Measurements from ENCODE around the gene MISP. TPM values are rescaled to one million over a fixed set of nuclear protein-coding genes. Genes with fewer than 3 reads are reported as not detected.

MISP gene
- total and polyA plus RNA-seq, 10 of the 15 experiments (the other 5 are each of a cell fraction or from before 2014, with no cell fraction given): not detected

DNA sequence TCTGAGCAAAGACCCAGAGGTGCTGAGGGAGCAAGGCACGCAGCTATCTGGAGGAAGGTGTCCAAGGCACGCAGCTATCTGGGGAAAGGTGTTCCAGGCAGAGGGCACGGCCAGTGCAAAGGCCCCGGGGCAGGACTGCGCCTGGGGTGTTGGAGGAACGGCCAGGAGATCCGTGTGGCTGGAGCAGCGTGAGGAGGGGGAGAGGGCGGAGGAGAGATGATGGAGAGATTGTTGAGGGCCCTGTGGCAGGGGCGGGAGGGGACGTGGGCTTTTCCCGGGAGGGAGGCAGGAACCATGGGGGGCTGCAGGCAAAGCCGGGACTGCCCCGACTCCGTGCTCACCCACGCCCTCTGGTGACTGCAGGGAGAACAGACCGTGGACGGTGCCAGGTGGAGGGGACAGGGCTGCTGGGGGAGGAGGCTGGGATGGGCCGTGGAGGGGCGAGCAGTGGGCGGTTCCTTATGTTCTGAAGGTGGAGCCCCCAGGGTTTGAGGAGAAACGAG, 13.3 kb upstream of the MISP start:
- Histone ChIP-seq H4K20me1 (ENCODE audit: control insufficient read depth, insufficient read depth) (no peaks in the 10 kb centered on the region), H3K4me1 (ENCODE audit: control insufficient read depth, insufficient read depth, low read length) (peaks cover 5% of the 10 kb centered on the region), H3K36me3 (ENCODE audit: control insufficient read depth in 2 of 2, insufficient read depth in 2 of 2, low read length in 1 of 2) (no peaks in the 10 kb centered on the region), H3K79me2 (ENCODE audit: control insufficient read depth, insufficient read depth, low read length) (no peaks in the 10 kb centered on the region), H3K27ac (ENCODE audit: control insufficient read depth, insufficient read depth) (no peak overlapping the region), H3K27me3 (replicated peaks in 1 of 2; ENCODE audit: control insufficient read depth in 2 of 2, insufficient read depth in 2 of 2, low read length in 1 of 2) (no peaks in the 10 kb centered on the region), H3K4me2 (ENCODE audit: control insufficient read depth, insufficient read depth) (no peak overlapping the region), H2AFZ (ENCODE audit: control insufficient read depth, low read depth, low read length) (no peak overlapping the region), H3K9me3 (replicated peaks; ENCODE audit: control insufficient read depth, insufficient read depth, low read length) (no peaks in the 10 kb centered on the region), H3K4me3 (no peak overlapping the region), H3K9ac (ENCODE audit: control insufficient read depth, insufficient read depth, low read length) (no peak overlapping the region)
- in situ Hi-C loops (cut with MboI): no loop called here
- FAIRE-seq (no peak), ATAC-seq (peak; percentile 86), DNase-seq (ENCODE audit: low read depth, low spot score) (no peak)
- SMC1A ChIA-PET (ENCODE audit: uncharacterized antibody, unreplicated experiment): no interaction called here
- 27% methylated on average over 22 of the region's 22 CpGs for WGBS (ENCODE audit: insufficient coverage, insufficient replicate concordance, low lambda C conversion rate, missing lambda C conversion rate)
- POLR2A ChIA-PET: no interaction called here
- TF ChIP-seq RAD21 (IDR thresholded peaks at IDR 0.05; ENCODE audit: insufficient read depth, low read depth, low read length) (peak; percentile 28; the same call in 1 of the 2 replicates), TCF3 (IDR thresholded peaks at IDR 0.05; ENCODE audit: borderline replicate concordance, insufficient read depth, low read depth, low read length) (0 out of 2 replicates have a peak, but pooled peaks have one; percentile 10), SMC3 (IDR thresholded peaks at IDR 0.05; ENCODE audit: borderline replicate concordance, low read length) (peak; percentile 44), TCF7 (IDR thresholded peaks at IDR 0.05; ENCODE audit: borderline replicate concordance) (no peak), NBN (IDR thresholded peaks at IDR 0.05) (no peak), ZBED1 (IDR thresholded peaks at IDR 0.05; ENCODE audit: borderline replicate concordance) (no peak), POLR2AphosphoS2 (IDR thresholded peaks at IDR 0.05; ENCODE audit: low read depth, low read length) (no peak), YY1 (IDR thresholded peaks at IDR 0.05; ENCODE audit: low read depth, low read length) (0 out of 2 replicates have a peak, but pooled peaks have one; percentile 21)
- TF ChIP-seq, protein P1, sequence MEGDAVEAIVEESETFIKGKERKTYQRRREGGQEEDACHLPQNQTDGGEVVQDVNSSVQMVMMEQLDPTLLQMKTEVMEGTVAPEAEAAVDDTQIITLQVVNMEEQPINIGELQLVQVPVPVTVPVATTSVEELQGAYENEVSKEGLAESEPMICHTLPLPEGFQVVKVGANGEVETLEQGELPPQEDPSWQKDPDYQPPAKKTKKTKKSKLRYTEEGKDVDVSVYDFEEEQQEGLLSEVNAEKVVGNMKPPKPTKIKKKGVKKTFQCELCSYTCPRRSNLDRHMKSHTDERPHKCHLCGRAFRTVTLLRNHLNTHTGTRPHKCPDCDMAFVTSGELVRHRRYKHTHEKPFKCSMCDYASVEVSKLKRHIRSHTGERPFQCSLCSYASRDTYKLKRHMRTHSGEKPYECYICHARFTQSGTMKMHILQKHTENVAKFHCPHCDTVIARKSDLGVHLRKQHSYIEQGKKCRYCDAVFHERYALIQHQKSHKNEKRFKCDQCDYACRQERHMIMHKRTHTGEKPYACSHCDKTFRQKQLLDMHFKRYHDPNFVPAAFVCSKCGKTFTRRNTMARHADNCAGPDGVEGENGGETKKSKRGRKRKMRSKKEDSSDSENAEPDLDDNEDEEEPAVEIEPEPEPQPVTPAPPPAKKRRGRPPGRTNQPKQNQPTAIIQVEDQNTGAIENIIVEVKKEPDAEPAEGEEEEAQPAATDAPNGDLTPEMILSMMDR (IDR thresholded peaks at IDR 0.05 in 2 of 3, conservative IDR thresholded peaks at IDR 0.05 in 1 of 3; ENCODE audit: control insufficient read depth in 2 of 3, extremely low read depth in 1 of 3, insufficient read depth in 1 of 3, low read depth in 3 of 3, low read length in 3 of 3): peak; percentile 51 to 79 (median 61)
- intact Hi-C loops (cut with micrococcal nuclease; ENCODE audit: unreplicated experiment): no loop called here
- CTCF ChIA-PET: interaction anchor here (0.7 to 1.6 kb wide), 7 partner anchors 9 to 153 kb away, joined by 3 to 9 read pairs (median 4); partner anchors contain the start of gene RNF126
- BruUV-seq (replicated peaks): no TSS peak
- RAD21 ChIA-PET (ENCODE audit: unreplicated experiment): no interaction called here

Measured in GM12878 (cell line).